HG03025 (cell line): ENCODE results near the gene RTL9.
"Not testable (repeated sequence)": the region's sequence is repeated elsewhere in the genome, so short reads cannot be mapped to it uniquely, and the experiment has no call there.

Source experiments
- ATAC-seq: cut with Tn5 transposase; IDR thresholded peaks from one replicate; pipeline ENCODE4 v1.9.1; 2021; ENCODE audit warnings: mild to moderate bottlenecking, moderate library complexity; ENCODE audit not compliant: unreplicated experiment, low FRiP score

Gene RTL9

DNA sequence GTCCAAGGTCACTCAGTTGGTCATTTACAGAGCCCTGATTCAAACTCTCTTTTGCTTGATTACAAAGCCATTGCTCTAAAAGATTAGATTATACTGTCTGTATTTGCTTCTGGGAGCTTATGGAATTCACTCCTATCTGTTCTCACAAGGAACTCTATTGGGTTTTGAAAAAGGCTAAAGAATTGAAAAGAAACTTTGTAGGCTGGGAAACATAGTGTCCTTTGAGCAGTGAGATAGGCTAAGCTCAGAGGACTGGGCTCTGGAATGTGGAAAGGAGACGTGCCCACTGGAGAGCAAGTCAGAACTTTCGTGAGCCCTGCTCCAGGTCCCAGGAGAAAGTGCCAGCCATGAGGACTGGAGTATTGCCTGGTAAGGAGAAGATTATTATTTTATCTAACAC, at the start of gene RTL9:
TSS of gene RTL9 (plus strand) at position 301 of the 400 bp plus-strand sequence. CDS start 91,770 bp downstream, outside the sequence.
- ATAC-seq: no peak

DNA sequence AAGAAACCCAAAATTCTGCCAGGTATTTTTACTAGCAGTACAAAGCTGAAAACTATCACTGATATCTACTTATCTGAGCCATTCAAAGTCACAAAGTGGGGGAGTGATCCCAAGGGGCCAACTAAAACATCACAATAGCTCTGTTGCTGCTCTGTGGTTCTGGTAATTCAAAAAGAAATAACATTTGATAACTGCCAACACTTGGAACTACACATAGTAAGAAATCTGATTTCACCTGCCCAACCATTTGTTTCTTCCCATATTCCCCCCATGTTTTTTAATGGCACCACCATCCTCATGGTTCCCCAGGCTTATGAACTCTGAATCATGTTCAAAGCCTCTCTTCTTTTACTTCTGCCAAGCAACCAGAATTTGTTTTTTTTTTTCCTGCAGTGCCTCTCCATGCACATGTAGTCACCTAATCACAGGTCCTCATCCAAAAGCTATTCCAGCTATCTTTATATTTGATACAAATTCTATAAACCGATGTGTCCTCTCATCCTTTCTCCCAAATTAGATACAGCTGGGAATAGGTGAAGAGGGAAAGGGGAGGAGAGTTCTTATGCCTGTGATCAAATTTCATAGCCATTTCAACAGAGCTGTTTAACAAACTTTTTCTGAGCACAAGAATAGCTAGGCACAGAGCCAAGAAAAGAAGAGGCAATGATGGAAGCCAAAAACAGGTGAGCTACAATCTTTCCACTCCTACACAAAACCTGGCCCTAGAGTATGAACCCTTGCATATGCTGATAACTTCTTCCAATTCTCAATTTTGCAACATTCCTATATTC, 48.5 kb upstream of the RTL9 start:
- ATAC-seq: peak; percentile 6

DNA sequence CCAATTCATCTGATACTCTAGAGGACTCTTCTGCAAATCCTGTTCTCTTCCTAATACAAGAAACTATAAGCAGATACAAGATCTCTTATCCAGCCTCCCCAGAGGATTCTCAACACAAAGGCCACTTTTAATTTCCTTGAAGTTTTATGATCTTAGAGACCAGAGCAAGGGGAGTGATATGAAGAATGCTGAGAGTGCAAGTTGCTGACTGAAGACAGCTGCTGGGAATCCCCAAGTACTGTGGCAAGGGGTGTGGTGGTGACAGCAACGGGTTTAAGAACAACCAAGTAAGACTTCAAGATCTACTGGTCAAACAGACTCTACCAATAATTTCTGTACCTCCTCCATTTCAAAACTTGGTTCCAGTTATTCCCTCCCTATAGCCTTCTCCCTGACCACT, 47.8 kb upstream of the RTL9 start:
- peak; percentile 73 for ATAC-seq

DNA sequence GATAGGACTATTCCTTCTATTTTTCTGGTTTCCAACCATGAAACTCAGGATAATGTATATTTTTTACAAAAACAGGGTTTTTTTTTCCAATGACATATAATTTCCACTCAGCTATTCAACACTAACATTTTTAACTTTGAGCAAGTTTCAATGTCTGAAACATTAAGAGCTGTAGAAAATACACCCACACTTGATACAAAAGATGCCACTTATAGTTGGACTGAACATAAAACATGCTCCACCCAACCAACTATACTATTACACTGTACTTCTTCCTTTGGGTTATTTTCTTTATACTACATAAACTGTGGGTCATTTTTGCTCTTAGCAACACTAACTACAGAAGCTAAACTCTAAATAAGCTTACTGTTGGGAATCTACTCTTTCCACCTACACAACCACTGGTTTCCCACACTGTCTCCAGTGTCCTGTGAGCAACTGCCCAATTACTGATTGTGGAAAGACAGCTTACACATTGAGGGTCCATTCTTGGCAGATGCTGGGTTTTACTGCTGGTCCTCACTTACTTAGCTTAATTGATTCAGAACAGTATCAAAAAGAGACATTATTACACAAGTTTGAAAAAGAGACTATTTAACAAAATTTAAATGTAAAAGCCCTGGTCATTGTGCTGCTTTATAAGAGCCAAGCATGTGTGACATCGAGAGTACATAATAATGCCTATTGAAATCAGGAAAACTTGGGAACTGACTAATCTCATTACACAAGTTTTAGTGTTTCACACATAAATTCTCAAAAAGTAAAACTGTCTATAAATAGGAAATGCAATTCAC, 47.0 kb upstream of the RTL9 start:
- no peak for ATAC-seq

DNA sequence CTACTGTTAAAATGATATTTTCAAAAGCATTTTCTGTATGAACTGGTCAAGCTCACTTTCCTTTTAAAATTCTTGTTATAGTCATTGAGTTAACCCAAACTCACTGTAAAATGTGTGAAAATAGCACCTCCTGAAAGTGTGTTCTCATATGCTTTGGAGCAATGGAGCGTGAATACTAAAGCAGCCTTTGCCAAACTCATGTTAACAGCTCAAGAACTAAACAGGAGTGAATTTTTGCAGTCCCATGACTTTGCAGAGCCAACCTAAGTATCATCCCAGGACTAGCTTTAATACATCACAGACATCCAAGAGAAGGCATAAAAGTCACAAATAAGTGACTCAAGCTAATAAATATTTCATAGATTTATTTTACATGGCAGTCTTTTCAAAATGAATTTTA, 43.1 kb upstream of the RTL9 start:
- ATAC-seq: no peak

DNA sequence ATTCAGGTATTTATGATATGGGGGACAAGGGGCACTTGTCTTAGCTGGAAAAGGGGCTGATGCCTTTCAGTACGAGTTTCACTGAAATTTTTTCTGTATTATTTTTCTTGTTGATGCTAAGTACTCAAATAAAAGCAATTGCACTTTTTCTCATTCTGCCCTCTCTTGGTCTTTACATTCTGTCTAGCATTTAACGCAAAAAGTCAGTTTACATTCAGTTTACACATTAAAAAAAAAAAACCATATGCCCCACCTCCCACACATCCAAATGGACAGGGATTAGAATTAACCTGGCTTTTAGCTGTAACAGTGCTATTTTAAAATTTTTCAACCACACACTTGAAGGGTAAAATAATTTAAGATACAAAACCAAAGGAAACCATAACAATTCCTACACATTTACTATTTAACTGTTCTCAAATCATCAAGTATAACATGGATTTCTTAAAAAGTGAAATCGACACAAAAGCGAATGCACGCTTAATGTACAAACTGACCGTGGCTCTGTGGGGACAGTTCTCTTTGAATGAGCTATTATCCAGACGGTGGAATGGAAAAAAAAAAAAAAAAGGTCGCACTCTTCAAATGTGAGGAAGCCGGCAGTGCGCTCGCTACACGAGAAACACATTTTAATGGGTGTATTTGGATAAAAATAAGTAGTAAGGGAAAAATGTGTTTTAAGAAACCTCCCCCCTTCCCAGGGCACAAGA, 42.1 kb upstream of the RTL9 start:
- ATAC-seq: no peak

DNA sequence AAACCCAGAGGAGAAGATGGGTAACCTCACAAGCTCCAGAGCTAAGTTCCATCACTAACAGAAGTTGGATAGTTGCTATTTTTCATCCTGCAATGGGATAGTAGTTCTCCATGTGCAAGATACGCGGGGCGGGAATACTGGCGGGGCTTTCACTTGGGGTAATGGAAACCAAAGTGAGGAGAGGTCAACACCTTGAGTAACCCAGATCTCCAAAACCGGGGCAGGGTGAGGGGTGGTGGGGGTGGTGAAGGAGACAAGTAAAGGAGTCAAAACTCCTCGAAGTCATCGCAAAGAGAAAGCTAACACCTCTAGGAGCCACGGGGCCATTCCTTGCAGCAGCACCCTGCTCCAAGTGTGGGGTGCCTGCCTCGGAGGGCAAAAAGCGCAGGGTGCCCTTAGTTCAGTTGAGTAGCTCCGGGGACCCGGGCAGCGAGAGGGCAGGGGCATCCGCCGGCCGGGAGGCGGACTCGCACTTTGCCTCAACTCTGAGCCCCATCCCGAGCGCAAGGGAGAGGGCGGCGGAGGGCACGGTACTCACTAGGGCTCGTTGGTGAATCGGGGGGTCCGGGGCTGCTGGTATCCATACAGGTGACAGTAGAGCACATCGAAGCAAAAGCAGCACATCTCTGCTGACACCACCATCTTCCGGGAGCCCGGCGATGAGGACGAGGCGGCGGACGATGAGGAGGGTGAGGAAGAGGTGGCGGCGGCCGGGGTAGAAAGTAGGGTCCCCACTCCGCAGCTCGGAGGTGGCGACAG, 41.4 kb upstream of the RTL9 start:
- peak; percentile 19 for ATAC-seq

DNA sequence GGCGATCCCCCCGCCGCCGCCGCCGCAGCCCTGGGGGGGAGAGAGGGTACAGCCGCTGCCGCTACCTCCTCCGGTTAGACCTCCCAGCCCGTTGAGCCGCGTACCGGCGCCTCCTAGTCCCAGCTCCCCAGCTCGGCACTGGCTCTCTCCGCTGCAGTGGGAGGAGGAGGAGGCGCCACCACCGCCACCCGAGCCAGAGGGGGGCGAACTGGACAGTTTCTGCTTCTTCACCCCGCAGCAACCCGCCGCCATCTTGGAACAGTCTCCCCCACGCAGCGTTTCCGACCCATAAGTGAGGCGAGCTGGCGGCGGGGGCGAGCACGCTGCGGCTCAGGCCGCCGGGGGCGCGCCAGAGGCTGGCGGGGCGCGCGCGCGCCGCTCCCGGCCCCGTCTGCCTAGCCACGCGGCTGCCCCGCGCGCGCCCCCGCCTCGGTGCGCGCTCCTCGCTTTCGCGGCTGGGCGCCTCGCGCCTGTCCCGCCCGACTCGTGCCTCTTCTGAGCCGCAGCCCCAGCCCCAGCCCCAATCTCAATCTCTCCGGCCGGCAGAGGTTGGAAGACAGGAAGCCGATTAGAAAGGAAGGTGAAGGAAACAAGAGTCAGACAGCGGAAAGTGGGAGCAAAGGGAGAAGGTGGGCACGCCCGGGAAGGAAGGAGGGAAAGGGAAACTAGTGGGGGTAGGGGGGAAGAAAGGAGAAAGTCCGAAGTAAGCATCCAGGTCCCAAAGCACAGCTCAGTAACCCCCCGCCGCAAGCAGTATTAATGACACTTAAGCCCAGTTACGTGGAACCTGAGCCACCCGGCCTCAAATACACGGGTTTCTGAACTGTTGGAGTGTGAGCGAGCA, 40.6 kb upstream of the RTL9 start, which contains the start of gene AMMECR1:
TSS of gene AMMECR1 (minus strand) at position 266 of the 844 bp plus-strand sequence. CDS start at position 252, 14 bp downstream.
- ATAC-seq: peak; percentile 74

DNA sequence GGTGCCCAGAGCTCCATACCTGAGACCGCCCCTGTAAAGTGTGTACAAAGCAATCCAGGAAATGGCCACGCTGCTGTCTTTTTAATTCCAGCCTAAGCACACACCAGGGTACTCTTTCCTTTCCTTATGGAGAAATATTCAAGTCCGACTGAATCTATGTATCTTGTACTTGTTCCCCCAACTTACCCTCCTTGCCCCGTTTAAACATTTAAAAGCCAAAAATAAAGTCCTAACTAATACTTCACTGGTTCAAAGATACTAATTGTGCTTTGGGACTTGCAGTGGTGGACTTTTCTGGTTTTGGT, 40.0 kb upstream of the RTL9 start:
- ATAC-seq: no peak

DNA sequence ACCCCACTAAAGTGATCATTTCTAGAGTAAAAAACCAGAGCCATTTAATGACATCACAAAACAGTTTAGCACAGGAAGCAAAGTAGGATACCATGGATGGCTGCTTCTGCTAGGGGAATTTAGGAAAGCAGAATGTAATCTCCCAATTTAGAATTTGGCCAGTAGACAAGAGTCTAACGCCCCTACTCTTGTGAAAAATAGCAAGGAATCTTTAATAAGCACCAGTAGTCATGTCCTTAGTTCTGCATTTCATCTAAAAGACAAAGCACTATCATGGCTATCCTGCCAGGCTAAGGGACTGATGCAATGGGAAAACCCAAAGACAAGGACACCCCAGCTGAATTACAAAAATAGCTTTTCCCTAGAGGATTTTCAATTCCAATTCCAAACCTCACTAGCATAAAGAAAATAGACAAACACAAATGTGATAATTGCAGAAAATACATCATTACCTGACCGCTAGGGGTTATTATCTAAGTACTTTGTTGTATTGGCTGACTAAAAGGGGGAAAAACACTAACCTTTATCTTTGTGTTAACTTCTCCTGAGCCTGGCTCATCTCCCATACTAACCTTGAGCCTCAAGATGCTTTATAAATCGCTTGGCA, 38.2 kb upstream of the RTL9 start:
- ATAC-seq: no peak

DNA sequence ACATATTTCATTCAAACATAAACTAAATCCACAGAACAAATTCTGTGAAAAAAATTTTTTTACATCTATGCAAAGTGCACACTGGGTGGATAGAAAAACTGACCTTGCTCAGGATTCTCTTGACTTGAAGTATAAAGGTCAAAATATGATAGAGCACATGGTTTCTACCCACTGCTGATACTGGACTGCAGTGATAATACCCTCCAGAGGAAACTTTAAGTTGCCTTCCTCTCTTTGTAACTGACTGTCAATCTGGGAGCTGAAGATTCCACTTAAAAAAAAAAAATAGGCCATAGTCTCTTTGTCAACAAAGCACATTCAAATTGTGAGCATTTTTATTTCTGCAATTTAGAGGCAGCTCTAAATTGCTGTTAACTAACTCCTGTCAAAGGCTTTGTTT, 37.6 kb upstream of the RTL9 start:
- ATAC-seq: no peak

DNA sequence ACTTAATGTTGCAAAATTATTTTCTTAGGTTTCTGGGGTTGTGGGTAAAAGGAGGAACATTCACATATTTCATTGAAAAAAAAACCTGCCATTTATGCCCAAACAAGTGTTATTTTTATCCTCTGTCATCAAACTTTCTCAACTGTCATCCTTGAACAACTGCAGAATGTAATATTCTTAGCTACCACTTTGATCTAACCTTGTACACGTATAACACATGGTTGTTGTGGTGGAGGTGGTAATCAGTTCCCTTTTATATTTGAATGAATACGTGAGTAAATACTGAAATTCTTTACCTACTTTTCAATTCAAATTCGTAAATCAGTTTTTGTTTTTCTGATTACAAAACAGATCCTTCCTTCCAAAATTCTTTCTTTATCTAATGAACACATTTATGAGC, 37.0 kb upstream of the RTL9 start:
- no peak for ATAC-seq

DNA sequence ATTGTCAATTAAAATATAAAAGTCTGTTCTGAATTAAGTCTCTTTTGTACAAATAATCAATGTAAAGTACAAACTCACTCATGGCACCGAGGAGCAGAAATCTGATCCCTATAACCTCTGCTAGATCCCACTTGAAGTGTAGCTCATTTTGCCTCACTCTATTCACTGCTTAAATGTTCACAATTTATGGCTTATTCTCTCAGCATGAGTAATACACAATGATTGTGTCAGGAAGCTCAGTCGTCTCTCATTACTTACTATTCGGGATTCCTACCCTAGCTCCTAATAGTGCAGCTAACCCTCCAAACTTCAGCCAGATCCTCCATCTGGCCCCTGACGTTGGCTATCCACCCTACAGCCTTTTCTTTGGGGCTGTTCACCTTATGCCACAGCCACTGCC, 36.0 kb upstream of the RTL9 start:
- ATAC-seq: no peak

DNA sequence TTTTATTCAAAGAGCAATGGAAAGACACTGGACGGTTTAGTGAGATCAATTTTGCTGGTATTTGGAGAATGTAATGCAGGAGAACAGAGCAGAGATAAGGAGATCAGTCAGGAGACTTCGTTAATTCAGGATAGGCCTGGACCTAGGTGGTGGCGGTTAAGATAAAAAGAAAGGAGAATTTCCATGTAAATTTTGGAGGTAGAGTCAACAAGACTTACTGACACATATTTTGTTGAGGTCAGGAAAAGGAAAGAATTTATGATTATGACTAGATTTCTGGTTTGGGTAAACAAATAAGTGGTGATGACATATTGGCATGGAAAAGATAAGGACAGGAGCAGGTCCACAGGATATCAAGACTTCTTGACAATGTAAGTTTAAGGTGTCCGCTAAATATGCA, 31.9 kb upstream of the RTL9 start:
- ATAC-seq: no peak

DNA sequence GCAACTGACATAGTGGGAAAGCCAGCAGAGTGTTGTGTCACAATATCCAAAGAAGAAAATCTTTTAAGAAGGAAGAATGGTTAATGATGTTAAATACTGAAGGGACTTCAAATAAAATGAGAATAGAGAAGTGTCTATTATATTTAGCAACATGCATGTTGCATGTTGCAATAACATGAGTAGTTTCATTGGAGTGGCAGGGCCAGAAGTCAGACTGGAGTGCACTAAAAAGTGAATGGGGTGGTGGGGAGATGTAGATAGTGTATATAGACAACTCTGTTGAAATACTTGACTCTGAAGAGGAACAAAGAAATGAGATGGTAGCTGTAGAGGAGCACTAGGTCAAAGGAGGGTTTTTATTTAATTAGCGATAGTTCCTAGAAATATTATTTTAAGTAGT, 31.3 kb upstream of the RTL9 start:
- no peak for ATAC-seq

DNA sequence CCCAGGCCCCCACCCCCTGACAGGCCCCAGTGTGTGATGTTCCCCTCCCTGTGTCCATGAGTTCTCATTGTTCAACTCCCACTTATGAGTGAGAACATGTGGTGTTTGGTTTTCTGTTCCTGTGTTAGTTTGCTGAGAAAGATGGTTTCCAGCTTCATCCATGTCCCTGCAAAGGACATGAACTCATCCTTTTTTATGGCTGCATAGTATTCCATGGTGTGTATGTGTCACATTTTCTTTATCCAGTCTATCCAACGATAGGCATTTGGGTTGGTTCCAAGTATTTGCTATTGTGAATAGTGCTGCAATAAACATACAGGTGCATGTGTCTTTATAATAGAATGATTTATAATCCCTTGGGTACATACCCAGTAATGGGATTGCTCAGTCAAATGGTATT, 30.0 kb upstream of the RTL9 start:
- ATAC-seq: not testable (repeated sequence)

DNA sequence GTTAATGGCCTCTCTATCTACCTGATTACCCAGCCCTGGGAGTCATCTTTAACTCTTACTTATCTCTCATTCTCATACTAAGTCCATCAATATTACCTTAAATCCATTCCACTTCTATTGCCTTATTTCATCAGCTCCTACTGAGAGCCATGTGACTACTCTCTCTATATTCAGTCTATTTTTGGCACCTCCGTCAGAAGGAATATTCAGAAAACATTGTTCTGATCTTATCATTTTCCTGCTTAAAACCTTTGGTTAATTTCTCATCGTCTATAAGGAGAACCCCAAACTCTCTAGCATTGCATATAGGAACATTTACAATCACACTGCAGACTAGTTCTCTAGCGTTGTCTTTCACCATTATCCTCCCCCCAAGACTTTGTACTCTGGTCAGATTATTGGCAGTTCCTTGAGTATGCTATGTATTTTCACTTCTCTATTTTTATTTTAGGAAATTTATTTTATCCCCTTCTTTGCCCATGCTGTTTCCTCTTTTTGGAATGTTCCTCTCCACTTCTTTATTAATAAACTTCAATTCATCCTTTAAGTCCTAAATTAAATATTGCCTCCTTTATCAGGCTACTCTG, 27.1 kb upstream of the RTL9 start:
- no peak for ATAC-seq

DNA sequence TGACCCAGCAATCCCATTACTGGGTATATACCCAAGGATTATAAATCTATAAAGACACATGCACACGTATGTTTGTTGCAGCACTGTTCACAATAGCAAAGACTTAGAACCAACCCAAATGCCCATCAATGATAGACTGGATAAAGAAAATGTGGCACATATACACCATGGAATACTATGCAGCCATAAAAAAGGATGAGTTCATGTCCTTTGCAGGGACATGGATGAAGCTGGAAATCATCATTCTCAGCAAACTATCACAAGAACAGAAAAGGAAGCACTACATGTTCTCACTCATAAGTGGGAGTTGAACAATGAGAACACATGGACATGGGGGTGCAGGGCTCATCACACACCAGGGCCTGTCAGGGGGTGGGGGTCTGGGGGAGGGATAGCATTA, 25.2 kb upstream of the RTL9 start:
- ATAC-seq: not testable (repeated sequence)

DNA sequence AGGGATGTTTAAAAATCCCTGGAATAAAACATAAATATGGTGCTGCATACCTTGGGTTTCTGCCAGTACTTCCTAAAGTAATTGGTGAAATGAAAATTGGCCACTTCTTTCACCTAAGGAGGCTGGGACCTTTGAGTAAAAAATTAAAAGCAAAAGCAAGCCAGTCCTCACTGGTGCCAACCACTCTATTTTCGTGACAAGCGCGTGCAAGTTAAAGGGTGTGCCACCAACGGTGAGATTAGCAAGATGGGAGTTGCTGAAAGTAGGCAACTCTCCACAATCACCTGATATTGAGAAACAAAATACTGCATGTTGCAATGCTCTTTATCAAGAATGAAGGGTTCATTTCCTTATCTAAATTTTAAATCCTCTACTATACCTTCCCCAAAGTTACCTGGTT, 19.7 kb upstream of the RTL9 start:
- no peak for ATAC-seq
